HG03354 (cell line): ENCODE data around the gene BCAS1.
"Not testable (repeated sequence)": the region's sequence is repeated elsewhere in the genome, so short reads cannot be mapped to it uniquely, and the experiment has no call there.

Source experiments
- ATAC-seq: cut with Tn5 transposase; IDR thresholded peaks from one replicate; pipeline ENCODE4 v1.9.1; 2021; ENCODE audit warnings: mild to moderate bottlenecking; ENCODE audit not compliant: unreplicated experiment, poor library complexity, severe bottlenecking

The BCAS1 gene

GRCh38 chr20:53973882-53974281 lies 96.5 kb downstream of the BCAS1 start:
- ATAC-seq: not testable (repeated sequence)

GRCh38 chr20:53972179-53972578 lies 98.2 kb downstream of the BCAS1 start:
- no peak for ATAC-seq

GRCh38 chr20:53971096-53971683 lies 99.2 kb downstream of the BCAS1 start:
- no peak for ATAC-seq

GRCh38 chr20:53970232-53970631 lies 100.2 kb downstream of the BCAS1 start:
- no peak for ATAC-seq

GRCh38 chr20:53967527-53967926 lies 102.9 kb downstream of the BCAS1 start:
- no peak for ATAC-seq

GRCh38 chr20:53966774-53967398 lies 103.5 kb downstream of the BCAS1 start:
- no peak for ATAC-seq

GRCh38 chr20:53964501-53965253 lies 105.7 kb downstream of the BCAS1 start:
- ATAC-seq: no peak

- ATAC-seq: no peak
Observed at GRCh38 chr20:53964067-53964466, 106.3 kb downstream of the BCAS1 start.

GRCh38 chr20:53963635-53964034 lies 106.8 kb downstream of the BCAS1 start:
- no peak for ATAC-seq

- ATAC-seq: no peak
Observed at GRCh38 chr20:53962388-53962787, 108.0 kb downstream of the BCAS1 start.

GRCh38 chr20:53961527-53961926 lies 108.9 kb downstream of the BCAS1 start:
- ATAC-seq: no peak

GRCh38 chr20:53960579-53961272 lies 109.7 kb downstream of the BCAS1 start:
- ATAC-seq: no peak

- no peak for ATAC-seq
Observed at GRCh38 chr20:53959911-53960578, 110.3 kb downstream of the BCAS1 start.

- ATAC-seq: no peak
Observed at GRCh38 chr20:53958260-53958659, 112.1 kb downstream of the BCAS1 start.

GRCh38 chr20:53957451-53958172 lies 112.8 kb downstream of the BCAS1 start:
- no peak for ATAC-seq

GRCh38 chr20:53956013-53956715 lies 114.2 kb downstream of the BCAS1 start:
- ATAC-seq: no peak

- no peak for ATAC-seq
Observed at GRCh38 chr20:53954723-53955658, 115.4 kb downstream of the BCAS1 start.
